ENCODE results near the gene TXNRD3. TPM values are rescaled to one million over a fixed set of nuclear protein-coding genes. Genes with fewer than 3 reads are reported as not detected.

The TXNRD3 gene
- 7.3 and 9.4 TPM in 2 replicates for total RNA-seq

GRCh38 chr3:126654571-126655383 lies at the start of gene TXNRD3:
Gene TXNRD3 (minus strand): TSS chr3:126655124.
- DNase-seq, result peak; percentile 75

GRCh38 chr3:126703512-126704493 lies 48.9 kb upstream of the TXNRD3 start, which contains the start of gene CHCHD6:
Gene CHCHD6 (plus strand): TSS chr3:126704240. CDS start chr3:126704313, 73 bp downstream.
- peak; percentile 97 for DNase-seq

GRCh38 chr3:126699011-126699410 lies 44.1 kb upstream of the TXNRD3 start:
- DNase-seq, result no peak

DNA sequence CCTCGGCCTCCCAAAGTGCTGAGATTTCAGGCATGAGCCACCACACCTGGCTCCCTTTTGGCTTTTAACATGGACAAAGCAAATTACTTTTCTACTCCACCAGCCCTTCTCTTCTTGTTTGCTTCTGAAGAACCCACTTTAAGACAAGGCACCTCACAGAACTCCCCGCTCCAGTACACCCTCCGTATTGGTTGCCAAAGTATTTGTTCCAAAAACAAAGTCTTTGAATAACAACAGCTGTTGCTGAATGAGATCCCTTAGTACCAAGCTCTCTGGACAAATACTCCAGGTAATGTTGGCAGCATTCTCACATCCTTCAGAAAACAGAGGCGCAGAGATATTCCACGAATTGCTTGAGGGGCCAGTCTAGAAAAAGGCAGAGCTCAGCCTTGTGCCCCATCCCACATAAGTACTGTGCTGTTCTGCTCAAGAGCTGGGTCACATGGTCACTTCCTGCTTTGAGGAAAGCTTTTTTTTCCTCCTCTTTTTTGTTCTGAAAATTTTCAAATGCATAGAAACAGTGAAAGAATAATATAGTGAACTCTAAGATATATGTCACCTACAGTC lies 41.9 kb upstream of the TXNRD3 start:
- no peak for DNase-seq

DNA sequence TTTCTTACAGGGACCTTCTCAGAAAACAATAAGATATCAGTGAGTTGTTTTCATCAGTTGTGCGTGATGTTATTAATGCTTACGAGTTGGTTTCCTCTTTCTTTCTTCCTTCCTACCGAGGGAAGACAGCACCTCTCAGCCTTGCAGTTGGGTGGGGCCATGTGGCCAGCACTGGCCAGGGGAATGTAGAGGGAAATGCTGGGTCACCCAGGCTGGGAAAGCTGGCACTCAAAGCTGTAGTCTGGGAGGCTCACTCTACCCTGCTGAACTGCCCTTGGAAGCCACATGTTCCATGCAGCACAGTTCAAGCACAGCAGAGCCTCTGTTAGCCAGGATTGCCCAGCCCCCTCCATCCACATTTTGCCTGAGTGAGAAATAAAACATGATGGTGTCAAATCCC lies 39.0 kb upstream of the TXNRD3 start:
- DNase-seq, result no peak

DNA sequence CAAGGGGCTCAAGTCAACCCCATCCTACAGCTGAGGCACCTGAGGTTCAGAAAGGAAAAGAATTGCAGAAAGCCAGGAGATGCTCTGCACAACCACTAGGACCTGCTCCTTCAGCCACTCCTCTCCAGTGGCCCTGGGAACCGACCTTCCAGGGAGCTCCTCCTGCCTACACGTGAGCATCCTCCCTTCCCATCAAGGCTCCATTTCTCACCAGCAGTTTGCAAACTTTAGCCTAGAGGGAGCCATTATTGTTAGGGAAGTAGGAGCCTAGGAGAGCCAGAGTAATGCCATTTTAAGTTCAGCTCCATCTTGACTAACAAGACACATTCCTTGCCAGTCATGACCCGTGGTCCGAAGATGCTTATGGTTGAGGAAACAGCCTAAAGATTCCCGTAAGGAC lies 37.9 kb upstream of the TXNRD3 start:
- DNase-seq, result no peak

DNA sequence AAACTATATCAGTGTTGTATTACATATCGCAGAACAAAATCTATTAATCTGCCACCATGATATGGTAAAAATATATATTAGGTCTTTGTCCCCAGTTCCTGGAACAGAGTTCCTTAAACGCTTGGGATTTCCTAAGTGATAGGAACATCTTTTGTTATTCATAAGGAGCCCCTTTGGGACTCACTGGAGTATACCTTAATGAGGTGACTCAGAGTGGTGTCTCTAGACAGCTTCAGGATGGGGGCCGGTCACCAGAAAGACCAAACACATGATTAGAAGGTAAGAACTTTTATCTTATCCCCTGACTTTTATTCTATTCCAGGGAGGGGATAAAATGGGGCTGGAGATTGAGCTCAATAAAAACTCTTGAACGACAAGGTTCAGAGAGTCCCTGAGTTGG lies 36.8 kb upstream of the TXNRD3 start:
- DNase-seq, result no peak

DNA sequence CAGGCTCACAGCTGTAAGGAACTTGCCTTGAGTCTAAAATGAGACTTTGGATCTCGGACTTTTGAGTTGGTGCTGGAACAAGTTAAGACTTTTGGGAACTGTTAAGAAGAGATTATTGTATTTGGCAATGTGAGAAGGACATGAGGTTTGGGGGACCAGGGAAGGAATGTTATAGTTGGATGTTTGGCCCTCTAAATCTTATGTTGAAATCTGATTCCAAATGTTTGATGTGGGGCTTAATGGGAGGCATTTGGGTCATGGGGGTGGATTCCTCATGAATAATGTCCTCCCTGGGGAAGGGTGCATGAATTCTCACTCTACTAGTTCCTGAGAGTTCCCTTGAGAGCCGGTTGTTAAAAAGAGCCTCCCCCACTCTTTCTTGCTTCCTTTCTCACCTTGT lies 30.6 kb upstream of the TXNRD3 start:
- no peak for DNase-seq

DNA sequence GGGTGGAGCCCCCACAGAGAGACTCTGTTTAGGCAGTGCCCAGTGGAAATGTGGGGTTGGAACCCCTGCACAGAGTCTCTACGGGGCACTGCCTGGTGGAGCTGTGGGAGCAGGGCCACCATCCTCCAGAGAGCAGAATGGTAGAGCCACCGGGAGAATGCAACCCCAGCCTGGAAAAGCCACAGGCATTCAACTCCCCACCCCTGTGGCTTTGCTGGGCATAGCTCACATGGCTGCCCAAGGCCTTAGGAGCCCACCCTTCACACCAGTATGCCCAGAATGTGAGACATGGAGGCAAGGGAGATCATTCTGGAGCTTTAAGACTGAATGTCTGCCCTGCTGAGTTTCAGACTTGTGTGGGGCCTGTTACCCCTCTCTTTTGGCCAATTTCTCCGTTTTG lies 30.1 kb upstream of the TXNRD3 start:
- no peak for DNase-seq

- DNase-seq, result peak; percentile 23
Measured at GRCh38 chr3:126684218-126684751, 29.4 kb upstream of the TXNRD3 start.

DNA sequence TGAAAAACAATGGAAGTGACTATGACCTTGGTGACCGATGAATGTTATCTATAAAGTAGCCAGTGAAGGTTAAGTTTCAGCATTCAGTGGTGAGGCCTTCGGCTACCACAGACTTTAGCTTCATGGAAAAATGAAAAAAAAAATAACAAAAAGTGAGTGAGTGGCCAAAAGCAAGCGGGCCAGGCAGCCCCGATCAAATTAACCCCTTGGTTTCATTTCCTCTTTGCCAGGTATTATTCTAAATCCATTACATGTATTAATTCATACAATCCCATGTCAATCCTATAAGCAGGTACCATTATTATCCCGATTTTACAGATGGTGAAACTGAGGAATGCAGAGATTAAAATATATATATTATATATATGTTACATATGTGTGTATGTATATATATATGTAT lies 28.1 kb upstream of the TXNRD3 start:
- DNase-seq, result no peak

- DNase-seq, result no peak
Measured at GRCh38 chr3:126682009-126682408, 27.1 kb upstream of the TXNRD3 start.

DNA sequence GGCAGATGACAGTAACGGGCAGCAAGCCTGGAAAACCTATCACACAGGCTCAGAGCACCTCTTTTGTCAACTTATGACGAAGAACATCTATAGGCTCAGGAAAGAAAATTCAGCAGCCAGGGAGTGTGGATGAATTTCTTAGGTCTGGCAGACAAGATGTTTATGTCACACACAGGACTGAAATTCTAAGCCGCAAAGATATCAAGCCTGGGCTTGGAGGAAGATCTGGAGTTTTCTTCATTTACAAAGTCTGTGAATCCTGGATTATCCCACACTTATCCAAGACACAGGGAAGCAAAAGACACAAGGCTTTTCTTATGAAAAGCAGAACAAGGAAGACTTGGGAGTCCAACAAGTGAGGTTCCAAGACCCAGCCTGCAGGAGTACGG lies 25.7 kb upstream of the TXNRD3 start:
- DNase-seq, result no peak

DNA sequence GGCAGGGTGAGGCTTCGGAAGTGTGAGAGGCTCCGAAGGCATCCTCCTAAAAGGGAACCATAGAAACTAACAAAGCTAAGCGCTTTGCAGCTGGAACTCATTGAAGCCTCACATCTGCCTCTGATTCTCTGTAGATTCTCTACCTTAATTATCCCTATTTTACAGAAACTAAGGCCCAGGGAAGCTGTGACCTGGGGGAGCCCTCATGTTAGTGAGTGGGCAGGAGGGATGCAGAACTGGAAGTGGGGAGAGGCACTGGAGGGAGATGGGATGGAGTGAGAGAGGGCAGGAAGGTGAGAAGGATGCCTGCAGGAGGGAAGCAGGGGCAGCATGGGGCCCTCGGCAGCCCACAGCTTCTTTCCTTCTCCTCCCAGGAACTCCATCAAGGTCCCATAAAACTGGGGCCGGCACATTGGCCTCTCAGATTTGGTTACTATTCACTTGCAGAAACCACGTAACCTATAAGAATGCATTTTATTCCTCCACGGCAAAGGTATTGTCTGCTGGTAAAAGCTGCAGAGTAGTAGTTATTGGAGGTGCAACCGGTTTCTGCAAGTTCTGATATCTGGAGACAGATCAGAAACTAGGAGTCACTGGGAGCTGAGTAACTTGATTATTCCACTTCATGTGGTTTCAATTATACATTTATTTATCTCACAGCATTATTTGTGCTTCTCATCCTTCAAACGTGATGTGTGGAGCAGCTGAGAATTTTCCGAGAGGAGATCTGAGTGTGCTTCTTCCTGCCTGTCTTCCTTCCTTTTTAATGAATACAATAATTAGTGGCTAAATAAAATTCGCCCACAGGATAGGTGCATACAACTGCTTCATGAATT lies 25.1 kb upstream of the TXNRD3 start:
- no peak for DNase-seq

- DNase-seq, result peak; percentile 87
Measured at GRCh38 chr3:126679318-126679751, 24.4 kb upstream of the TXNRD3 start.

GRCh38 chr3:126678693-126679317 lies 23.9 kb upstream of the TXNRD3 start:
- peak; percentile 25 for DNase-seq

DNA sequence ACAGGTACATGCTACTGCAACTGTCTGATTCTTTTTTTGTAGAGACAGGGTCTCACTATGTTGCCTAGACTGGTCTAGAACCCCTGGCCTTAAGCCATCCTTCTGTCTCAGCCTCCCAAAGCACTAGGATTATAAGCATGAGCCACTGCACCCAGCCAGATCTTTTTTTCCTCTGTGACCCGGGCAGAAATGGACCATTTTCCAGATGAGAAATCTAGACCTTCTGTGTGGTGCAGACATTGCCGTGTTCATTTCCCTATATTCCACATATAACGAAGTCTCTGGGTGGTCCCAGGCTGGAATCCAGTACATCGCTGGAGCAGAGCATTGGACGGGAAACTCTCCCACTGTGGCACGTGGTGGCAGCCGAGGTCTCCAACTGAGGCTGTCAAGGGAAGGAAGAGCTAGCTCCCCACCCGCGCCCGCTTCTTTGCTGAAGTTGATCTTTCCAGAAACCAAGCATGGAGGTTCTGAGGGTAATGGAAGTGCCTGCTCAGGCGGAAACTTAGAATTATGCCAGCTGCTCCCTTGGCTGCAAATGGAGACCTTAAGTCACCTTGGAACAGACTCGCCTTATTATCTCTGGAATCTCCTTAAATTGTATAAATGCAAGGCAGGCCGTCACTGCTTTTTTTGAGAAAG lies 23.1 kb upstream of the TXNRD3 start:
- no peak for DNase-seq

GRCh38 chr3:126676919-126677705 lies 22.2 kb upstream of the TXNRD3 start:
- DNase-seq, result no peak

- DNase-seq, result no peak
Measured at GRCh38 chr3:126672741-126673140, 17.8 kb upstream of the TXNRD3 start.

- DNase-seq, result no peak
Measured at GRCh38 chr3:126672340-126672739, 17.4 kb upstream of the TXNRD3 start.

Measured in dermis blood vessel endothelial cell (primary cell).